Glutamatergic neuron (in vitro differentiated cells): Measurements from ENCODE around the gene CLTRN. TPM values are rescaled to one million over a fixed set of nuclear protein-coding genes. Genes with fewer than 3 reads are reported as not detected.

Experiments
- DNase-seq: peaks from one replicate; pipeline ENCODE4 v3.0.0; 2022
- H3K27ac Mint-ChIP-seq: one replicate; pipeline ENCODE4 v1.8.0; 2020; ENCODE audit warnings: mild to moderate bottlenecking, mixed read lengths, inconsistent platforms; ENCODE audit not compliant: unreplicated experiment
- H3K27me3 Mint-ChIP-seq: one replicate; pipeline ENCODE4 v1.8.0; 2020; ENCODE audit warnings: mild to moderate bottlenecking, moderate library complexity, mixed read lengths, inconsistent platforms; ENCODE audit not compliant: unreplicated experiment
- H3K36me3 Mint-ChIP-seq: one replicate; pipeline ENCODE4 v1.8.0; 2020; ENCODE audit warnings: mild to moderate bottlenecking, mixed read lengths, inconsistent platforms; ENCODE audit not compliant: unreplicated experiment
- H3K4me1 Mint-ChIP-seq: one replicate; pipeline ENCODE4 v1.8.0; 2020; ENCODE audit warnings: mild to moderate bottlenecking, low read depth, mixed read lengths, inconsistent platforms; ENCODE audit not compliant: unreplicated experiment
- H3K4me3 Mint-ChIP-seq: one replicate; pipeline ENCODE4 v1.8.0; 2020; ENCODE audit warnings: mild to moderate bottlenecking, mixed read lengths, inconsistent platforms; ENCODE audit not compliant: unreplicated experiment
- H3K9me3 Mint-ChIP-seq: one replicate; pipeline ENCODE4 v1.8.0; 2020; ENCODE audit warnings: mild to moderate bottlenecking, moderate library complexity, mixed read lengths, inconsistent platforms; ENCODE audit not compliant: unreplicated experiment
- CTCF ChIP-seq: fragments of 200-600 bp; sonication (generic); IDR thresholded peaks from one replicate; pipeline ENCODE4 v1.5.0; 2021; ENCODE audit not compliant: partially characterized antibody, unreplicated experiment
- total RNA-seq: library from RNA; stranded (reverse); fragmentation: NEBNext Ultra II Directional; extraction: Animal tissue kit (Norgen Biotek cat#: 25700); gene quantifications from one replicate; pipeline ENCODE4 v1.2.1, GENCODE V29; 2021; ENCODE audit not compliant: unreplicated experiment

The CLTRN gene
- total RNA-seq, 1 donor from 2014 or later = 0.27 TPM

- no peak for DNase-seq
- H3K27ac Mint-ChIP-seq = no peak overlapping the region
- no peak for TF ChIP-seq CTCF
- H3K27me3 Mint-ChIP-seq = no peaks in the 10 kb centered on the region
- H3K9me3 Mint-ChIP-seq = no peaks in the 10 kb centered on the region
- no peaks in the 10 kb centered on the region for H3K36me3 Mint-ChIP-seq
- H3K4me3 Mint-ChIP-seq = no peak overlapping the region
- no peaks in the 10 kb centered on the region for H3K4me1 Mint-ChIP-seq
Observed at GRCh38 chrX:15601932-15602331, 62.7 kb downstream of the CLTRN start.

- no peaks in the 10 kb centered on the region for H3K27me3 Mint-ChIP-seq
- H3K4me3 Mint-ChIP-seq = no peak within 1 kb of the TSS
- H3K27ac Mint-ChIP-seq = no peak within 1 kb of the TSS
- H3K9me3 Mint-ChIP-seq = no peaks in the 10 kb centered on the region
- H3K4me1 Mint-ChIP-seq = no peaks in the 10 kb centered on the region
- no peak for TF ChIP-seq CTCF
- no peak for DNase-seq
- H3K36me3 Mint-ChIP-seq = no peaks in the 10 kb centered on the region
Observed at GRCh38 chrX:15600745-15601144, 63.9 kb downstream of the CLTRN start, which contains the start of gene ACE2. ACE2 (minus strand) TSS chrX:15600960; CDS start chrX:15600911, 49 bp downstream.

GRCh38 chrX:15600049-15600448, 64.6 kb downstream of the CLTRN start:
- H3K27ac Mint-ChIP-seq = no peak overlapping the region
- no peak for TF ChIP-seq CTCF
- no peak for DNase-seq
- no peaks in the 10 kb centered on the region for H3K9me3 Mint-ChIP-seq
- no peak overlapping the region for H3K4me3 Mint-ChIP-seq
- no peaks in the 10 kb centered on the region for H3K36me3 Mint-ChIP-seq
- H3K27me3 Mint-ChIP-seq = no peaks in the 10 kb centered on the region
- H3K4me1 Mint-ChIP-seq = no peaks in the 10 kb centered on the region

- H3K4me3 Mint-ChIP-seq = no peak overlapping the region
Observed at GRCh38 chrX:15599461-15599860, 65.1 kb downstream of the CLTRN start.

GRCh38 chrX:15598026-15598425, 66.6 kb downstream of the CLTRN start:
- no peak for DNase-seq
- Mint-ChIP-seq H3K36me3 (no peaks in the 10 kb centered on the region), H3K4me3 (no peak overlapping the region), H3K4me1 (no peaks in the 10 kb centered on the region), H3K27ac (no peak overlapping the region), H3K9me3 (no peaks in the 10 kb centered on the region), H3K27me3 (no peaks in the 10 kb centered on the region)
- no peak for TF ChIP-seq CTCF

More at GRCh38 chrX:15599461-15599860, 65.1 kb downstream of the CLTRN start:
- no peaks in the 10 kb centered on the region for H3K4me1 Mint-ChIP-seq
- TF ChIP-seq CTCF = no peak
- no peak for DNase-seq
- H3K36me3 Mint-ChIP-seq = no peaks in the 10 kb centered on the region
- H3K27ac Mint-ChIP-seq = no peak overlapping the region
- no peaks in the 10 kb centered on the region for H3K27me3 Mint-ChIP-seq
- no peaks in the 10 kb centered on the region for H3K9me3 Mint-ChIP-seq
